NB4 (cell line): ENCODE measurements around the gene IL9R.

ENCODE experiments used
- POLR2A ChIP-seq: IDR thresholded peaks from 2 replicates; pipeline ENCODE4 v1.6.1; 2011; ENCODE audit warnings: mild to moderate bottlenecking; ENCODE audit not compliant: insufficient read length; ENCODE audit errors: extremely low read depth
- TF ChIP-seq, protein P1 (sequence below): IDR thresholded peaks from one replicate; pipeline ENCODE4 v1.5.1; 2012; ENCODE audit warnings: low read depth, low read length

- TF ChIP-seq POLR2A = no peak
- TF ChIP-seq, protein P1, sequence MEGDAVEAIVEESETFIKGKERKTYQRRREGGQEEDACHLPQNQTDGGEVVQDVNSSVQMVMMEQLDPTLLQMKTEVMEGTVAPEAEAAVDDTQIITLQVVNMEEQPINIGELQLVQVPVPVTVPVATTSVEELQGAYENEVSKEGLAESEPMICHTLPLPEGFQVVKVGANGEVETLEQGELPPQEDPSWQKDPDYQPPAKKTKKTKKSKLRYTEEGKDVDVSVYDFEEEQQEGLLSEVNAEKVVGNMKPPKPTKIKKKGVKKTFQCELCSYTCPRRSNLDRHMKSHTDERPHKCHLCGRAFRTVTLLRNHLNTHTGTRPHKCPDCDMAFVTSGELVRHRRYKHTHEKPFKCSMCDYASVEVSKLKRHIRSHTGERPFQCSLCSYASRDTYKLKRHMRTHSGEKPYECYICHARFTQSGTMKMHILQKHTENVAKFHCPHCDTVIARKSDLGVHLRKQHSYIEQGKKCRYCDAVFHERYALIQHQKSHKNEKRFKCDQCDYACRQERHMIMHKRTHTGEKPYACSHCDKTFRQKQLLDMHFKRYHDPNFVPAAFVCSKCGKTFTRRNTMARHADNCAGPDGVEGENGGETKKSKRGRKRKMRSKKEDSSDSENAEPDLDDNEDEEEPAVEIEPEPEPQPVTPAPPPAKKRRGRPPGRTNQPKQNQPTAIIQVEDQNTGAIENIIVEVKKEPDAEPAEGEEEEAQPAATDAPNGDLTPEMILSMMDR = no peak
Observed at GRCh38 chrX:155995321-155995875, 2.1 kb upstream of the IL9R start.
